GM12864 (cell line): ENCODE measurements around the gene AKAP13.

Source experiments
- DNase-seq: peaks from one replicate; pipeline ENCODE4 v3.0.0-alpha.2; 2011; ENCODE audit warnings: low read depth
- H3K4me3 ChIP-seq: 2 replicates; pipeline ENCODE4 v1.5.1; 2011; ENCODE audit warnings: mild to moderate bottlenecking, low read depth, low read length, control low read depth
- TF ChIP-seq, protein P1 (sequence below): IDR thresholded peaks from 2 replicates; pipeline ENCODE4 v1.5.1; 2011; ENCODE audit warnings: low read depth, mild to moderate bottlenecking, moderate library complexity, low read length, control low read depth, inconsistent platforms; ENCODE audit errors: missing control alignments

Gene AKAP13

DNA sequence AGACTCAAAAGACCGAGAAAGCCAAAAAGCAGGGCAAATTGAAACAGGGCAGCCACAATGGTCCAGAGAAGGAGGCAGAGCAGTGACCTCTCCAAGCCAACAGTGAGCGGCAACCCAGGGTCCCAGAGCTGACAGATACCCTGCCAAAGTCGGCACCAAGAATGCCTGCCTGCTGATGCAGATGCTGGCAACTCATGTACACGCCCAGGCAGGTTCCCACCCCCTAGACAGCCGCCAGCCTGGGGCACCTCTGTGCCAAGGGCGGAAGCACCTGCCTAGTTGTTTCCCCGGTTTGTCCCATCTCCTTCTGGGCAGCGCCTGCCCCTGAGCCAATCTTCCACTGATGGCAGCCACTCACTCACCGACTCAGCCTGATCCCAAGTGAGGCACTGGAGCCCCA is 392.3 kb downstream of the AKAP13 start:
- H3K4me3 ChIP-seq, result no peak overlapping the region
- DNase-seq, result no peak
- TF ChIP-seq, protein P1, sequence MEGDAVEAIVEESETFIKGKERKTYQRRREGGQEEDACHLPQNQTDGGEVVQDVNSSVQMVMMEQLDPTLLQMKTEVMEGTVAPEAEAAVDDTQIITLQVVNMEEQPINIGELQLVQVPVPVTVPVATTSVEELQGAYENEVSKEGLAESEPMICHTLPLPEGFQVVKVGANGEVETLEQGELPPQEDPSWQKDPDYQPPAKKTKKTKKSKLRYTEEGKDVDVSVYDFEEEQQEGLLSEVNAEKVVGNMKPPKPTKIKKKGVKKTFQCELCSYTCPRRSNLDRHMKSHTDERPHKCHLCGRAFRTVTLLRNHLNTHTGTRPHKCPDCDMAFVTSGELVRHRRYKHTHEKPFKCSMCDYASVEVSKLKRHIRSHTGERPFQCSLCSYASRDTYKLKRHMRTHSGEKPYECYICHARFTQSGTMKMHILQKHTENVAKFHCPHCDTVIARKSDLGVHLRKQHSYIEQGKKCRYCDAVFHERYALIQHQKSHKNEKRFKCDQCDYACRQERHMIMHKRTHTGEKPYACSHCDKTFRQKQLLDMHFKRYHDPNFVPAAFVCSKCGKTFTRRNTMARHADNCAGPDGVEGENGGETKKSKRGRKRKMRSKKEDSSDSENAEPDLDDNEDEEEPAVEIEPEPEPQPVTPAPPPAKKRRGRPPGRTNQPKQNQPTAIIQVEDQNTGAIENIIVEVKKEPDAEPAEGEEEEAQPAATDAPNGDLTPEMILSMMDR, result no peak

DNA sequence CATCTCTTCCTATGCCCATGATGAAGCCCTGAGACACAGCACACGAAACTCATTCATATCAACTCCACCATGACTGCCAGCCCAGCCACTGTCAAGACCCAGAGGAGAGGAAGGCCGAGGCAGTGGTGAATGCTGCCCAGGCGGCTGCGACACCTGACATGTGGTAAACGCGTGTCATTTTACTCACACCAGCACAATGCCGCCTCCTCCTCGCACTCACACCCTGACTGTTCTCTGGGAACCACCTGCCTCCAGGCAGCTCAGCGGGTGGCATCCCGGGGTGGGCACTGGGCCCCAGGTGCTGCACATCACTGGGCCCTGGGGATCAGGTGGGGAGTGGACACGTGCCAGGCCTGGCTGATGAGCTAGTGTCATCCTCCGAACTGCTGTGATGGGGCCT is 392.8 kb downstream of the AKAP13 start:
- no peak overlapping the region for H3K4me3 ChIP-seq
- TF ChIP-seq, protein P1, result no peak
- DNase-seq, result no peak

DNA sequence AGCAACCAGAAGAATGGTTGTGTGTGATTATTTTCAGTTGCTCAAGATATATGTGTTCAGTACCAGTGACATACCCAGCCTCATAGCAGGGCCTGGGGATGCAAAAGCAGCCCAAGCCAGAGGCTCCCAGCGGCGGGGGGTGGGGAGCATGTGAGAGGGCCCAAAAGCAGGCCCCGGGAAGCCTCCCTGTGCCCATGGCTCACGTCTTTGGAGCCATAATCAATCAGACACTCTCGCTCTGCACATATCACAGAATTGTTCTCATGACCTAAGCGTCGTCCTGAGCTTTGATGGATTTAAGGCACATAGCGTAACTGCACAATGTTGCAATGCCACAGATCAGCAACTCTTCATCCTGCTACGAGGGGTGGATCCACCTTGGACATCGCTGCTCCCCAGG is 393.6 kb downstream of the AKAP13 start:
- TF ChIP-seq, protein P1, result no peak
- DNase-seq, result no peak

DNA sequence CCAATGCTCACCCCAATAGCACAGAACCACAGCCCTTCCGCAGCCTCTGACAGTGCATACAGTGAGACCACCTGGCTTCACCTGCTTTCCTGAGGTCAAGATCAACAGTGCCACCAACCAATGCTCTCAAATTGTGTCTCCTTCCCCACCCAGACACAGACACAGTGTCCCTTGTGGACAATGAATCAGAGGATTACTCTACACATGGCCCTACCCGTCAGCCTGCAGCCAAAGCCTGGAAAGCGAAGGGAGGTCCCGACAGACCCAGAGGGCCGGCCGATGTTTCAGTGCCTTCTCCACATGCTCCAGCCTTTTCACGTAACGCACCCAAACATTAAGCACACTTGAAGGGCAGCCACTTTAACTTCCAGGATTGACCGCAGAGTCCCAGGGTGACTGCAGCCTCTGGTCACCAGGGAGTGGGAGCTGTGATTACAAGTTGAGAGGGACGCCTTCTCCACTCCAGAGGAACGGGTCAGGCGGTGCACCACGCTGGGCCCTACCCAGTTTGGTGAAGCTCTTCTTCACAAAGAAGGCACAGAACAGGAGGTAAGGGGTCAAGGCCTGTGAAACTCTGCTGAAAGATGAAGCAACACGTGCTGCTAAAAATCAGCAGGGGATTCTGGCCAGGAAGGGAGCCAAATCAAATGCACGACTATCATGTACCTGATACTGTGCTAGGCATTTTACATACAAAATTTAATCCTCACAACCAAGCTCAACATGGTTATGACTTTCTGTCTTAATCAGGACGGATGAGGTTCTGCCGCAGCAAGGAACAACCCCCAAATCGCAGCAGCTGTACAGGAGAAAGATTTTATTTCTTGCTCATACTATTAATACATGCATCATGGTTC is 397.1 kb downstream of the AKAP13 start:
- TF ChIP-seq, protein P1, result no peak
- DNase-seq, result no peak
- no peak overlapping the region for H3K4me3 ChIP-seq

More for the DNA sequence above, 393.6 kb downstream of the AKAP13 start:
- no peak overlapping the region for H3K4me3 ChIP-seq

DNA sequence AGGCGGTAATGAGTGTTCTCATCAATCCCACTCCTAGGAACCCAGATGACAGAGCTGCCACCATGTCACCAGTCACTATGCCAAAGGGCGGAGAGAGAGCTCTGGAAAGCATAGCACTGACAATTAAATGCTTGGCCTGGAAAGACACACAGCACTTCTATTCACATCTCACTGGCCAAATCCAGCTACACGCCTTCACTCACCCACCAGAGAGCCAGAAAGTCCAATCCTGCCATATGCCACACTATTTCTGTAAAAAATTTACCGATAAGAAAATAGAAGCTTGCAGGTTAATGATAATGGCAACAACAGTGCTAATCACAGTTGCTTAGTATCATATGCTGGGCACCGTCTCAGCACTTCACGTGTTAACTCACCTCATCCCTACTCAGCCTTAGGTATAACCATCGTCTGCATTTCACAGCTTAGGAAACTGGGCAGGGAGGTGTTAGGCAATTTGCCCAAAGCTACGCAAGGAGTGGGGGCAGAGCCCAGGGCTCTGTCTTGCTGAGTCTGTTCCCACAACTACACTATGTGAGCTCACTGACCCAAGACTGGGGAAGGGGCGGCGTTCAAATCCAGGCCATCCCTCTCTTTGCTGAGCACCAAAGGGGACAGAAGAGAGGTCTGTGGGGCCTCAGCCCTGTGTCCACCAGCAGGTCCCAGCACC is 397.8 kb downstream of the AKAP13 start:
- TF ChIP-seq, protein P1, result no peak
- DNase-seq, result no peak
- H3K4me3 ChIP-seq, result no peak overlapping the region

DNA sequence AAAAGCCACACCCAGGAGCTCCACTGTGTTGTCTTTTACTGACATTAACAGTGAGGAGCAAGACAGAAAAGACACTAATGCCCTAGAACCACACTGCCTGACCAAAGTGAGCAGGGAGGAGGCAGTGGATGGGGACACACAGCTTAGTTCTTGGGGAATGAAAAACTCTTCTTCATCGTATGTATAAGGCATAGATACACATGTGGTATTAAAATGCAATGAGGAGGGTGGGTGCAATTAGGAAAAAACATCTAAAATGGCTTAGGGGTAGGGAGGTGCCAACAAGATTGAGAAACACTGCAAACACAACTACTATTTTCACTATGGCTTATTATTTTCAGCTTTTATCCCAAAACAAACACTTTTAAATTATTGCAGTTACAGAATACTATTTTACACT is 398.8 kb downstream of the AKAP13 start:
- DNase-seq, result no peak
- TF ChIP-seq, protein P1, result no peak
- no peak overlapping the region for H3K4me3 ChIP-seq
